HG03280 (cell line): ENCODE measurements around the gene STAT3.
"Not testable (repeated sequence)": the region's sequence is repeated elsewhere in the genome, so short reads cannot be mapped to it uniquely, and the experiment has no call there.

Source experiments
- ATAC-seq: cut with Tn5 transposase; IDR thresholded peaks from one replicate; pipeline ENCODE4 v1.9.1; 2021; ENCODE audit warnings: mild to moderate bottlenecking, moderate library complexity; ENCODE audit not compliant: unreplicated experiment

Gene STAT3

GRCh38 chr17:42303694-42304093 lies 84.5 kb downstream of the STAT3 start:
- ATAC-seq, result no peak

- no peak for ATAC-seq
These were observed 87.2 kb downstream of the STAT3 start for GRCh38 chr17:42301022-42301421.

GRCh38 chr17:42299913-42300312 lies 88.3 kb downstream of the STAT3 start:
- ATAC-seq, result not testable (repeated sequence)

GRCh38 chr17:42299361-42299760 lies 88.9 kb downstream of the STAT3 start:
- not testable (repeated sequence) for ATAC-seq

DNA sequence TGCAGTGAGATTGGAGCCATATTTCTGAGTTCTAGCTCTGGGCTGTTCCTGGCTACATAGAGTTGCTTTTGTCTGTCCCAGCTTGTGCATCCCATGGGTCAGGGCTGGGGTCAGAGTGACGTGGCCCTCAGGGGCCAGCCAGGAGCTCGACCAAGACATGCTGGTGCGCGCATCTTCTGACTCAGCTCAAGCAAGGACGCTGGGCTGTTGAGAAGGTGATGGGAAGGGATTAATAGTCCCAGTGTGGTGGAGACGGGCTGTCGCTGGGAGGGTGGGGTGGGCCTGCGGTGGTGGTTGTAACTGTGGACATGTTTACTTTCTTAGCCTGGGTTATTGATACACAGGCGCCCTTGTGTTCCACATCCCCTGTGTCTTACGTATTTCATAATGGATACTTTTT lies 90.5 kb downstream of the STAT3 start:
- not testable (repeated sequence) for ATAC-seq

DNA sequence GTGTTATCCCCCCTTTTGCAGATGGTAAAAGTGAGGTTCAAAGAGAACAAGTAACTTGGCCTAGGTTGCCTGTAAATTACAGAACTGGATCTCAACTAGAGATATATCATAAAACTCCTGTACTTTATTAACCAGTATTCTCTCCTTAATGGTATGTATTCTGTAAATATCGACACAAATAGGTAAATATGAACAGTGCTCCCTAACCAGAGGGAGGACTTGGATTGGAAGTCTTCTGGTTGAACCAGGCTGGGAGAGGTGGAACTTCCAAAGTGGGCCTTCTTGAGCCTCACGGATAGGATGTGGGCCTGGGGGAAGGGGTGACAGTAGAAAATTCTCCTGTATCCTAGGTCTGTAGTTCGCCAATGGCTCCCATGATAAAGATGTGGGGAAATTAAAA lies 92.2 kb downstream of the STAT3 start:
- ATAC-seq, result no peak

GRCh38 chr17:42294469-42295398 lies 93.5 kb downstream of the STAT3 start:
- ATAC-seq, result no peak

GRCh38 chr17:42291129-42291528 lies 97.1 kb downstream of the STAT3 start:
- ATAC-seq, result no peak

DNA sequence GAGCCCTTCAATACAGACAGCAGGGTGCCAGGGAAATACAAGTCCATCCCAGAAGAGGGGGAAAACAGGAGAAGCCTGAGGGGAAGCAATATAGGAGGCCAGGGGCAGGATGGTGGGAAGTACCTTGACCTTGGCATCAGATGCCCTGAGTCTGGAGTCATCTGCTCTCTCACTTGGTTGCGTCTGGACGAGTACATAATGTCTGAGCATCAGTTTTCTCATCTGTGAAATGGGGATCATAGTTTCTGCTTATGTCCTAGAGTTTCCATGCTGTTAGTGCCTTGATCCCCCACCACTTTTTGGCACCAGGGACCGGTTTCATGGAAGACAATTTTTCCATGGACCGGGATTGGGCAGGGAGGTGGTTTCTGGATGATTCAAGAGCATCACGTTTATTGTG lies 97.7 kb downstream of the STAT3 start:
- no peak for ATAC-seq

DNA sequence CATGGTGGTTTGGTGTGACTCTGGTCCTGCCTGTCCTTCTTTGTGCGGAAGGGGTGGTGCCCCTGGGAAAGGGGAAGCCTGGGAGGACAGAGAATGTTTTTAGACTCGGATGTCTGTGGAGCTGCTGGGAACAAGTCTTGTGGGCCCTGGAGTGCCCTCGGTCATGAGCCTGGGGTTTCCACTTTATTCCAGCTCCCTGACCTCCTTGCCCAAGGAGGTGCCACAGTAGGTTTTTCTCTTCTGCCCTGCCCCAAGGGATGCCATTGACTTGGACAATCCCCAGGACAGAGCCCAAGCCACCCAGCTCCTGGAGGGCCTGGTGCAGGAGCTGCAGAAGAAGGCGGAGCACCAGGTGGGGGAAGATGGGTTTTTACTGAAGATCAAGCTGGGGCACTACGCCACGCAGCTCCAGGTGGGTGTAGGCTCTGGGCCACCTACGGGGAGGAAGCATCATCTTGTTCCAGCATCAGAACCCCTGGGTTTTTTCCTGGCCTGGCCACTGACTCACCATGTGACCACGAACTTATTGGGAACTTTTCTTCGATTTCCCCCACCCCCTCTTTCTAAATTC lies 98.5 kb downstream of the STAT3 start:
- no peak for ATAC-seq

DNA sequence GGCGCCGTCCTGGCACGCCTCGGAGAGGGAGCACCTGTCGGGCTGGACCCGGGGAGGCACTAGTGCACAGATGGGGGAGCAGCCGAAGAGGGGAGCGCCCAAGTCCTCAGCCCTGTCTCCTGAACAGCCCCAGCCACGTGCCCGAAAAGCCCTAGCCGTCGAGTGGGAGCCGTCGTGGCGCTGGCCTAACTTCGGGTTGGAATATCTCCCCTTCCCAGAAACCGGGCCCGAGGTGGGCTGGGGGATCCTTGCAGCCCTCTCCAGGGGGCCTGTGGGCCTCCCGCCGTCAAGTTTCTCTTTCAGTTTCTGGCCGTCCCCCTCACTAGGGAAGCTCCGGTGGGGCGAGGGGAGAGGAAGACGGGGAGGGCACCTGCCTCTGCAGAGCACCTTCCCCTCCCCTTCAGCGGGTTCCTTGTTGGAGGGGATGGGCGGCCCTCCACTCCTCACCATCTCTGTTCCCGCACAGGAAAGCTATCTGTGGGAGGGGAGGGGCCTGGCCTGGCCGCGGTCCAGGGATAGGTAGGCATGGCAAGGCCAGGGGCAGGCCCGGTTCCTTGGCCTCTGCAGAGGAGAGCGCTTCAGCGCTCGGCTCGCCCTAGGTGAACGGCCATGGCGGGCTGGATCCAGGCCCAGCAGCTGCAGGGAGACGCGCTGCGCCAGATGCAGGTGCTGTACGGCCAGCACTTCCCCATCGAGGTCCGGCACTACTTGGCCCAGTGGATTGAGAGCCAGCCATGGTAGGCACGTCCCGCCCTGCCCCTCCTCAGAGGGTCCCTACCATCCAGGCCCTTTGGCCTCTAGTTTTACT lies 99.2 kb downstream of the STAT3 start:
- no peak for ATAC-seq

DNA sequence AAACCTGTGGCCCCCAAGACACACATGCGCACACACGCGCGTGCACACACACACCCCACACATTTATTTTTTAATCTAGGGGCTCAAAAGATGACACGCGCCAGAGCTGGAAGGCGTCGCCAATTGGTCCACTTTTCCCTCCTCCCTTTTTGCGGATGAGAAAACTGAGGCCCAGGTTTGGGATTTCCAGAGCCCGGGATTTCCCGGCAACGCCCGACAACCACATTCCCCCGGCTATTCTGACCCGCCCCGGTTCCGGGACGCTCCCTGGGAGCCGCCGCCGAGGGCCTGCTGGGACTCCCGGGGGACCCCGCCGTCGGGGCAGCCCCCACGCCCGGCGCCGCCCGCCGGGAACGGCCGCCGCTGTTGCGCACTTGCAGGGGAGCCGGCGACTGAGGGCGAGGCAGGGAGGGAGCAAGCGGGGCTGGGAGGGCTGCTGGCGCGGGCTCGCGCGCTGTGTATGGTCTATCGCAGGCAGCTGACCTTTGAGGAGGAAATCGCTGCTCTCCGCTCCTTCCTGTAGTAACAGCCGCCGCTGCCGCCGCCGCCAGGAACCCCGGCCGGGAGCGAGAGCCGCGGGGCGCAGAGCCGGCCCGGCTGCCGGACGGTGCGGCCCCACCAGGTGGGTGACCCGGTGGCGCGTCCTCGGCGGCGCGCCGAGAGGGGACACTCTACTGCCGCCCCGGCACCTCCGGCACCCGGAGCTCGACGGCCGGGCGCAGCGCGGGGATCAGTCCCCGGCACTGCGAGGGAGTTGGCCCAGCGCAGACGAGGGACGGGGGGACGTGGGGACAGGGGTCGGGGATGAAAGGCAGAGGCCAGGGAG lies 100.1 kb downstream of the STAT3 start, which contains the start of gene STAT5A:
STAT5A (plus strand) TSS at position 522 of the 826 bp plus-strand sequence. CDS start 914 bp downstream, outside the sequence.
- peak; percentile 53 for ATAC-seq

- no peak for ATAC-seq
These were observed 100.8 kb downstream of the STAT3 start for GRCh38 chr17:42287305-42287976.

DNA sequence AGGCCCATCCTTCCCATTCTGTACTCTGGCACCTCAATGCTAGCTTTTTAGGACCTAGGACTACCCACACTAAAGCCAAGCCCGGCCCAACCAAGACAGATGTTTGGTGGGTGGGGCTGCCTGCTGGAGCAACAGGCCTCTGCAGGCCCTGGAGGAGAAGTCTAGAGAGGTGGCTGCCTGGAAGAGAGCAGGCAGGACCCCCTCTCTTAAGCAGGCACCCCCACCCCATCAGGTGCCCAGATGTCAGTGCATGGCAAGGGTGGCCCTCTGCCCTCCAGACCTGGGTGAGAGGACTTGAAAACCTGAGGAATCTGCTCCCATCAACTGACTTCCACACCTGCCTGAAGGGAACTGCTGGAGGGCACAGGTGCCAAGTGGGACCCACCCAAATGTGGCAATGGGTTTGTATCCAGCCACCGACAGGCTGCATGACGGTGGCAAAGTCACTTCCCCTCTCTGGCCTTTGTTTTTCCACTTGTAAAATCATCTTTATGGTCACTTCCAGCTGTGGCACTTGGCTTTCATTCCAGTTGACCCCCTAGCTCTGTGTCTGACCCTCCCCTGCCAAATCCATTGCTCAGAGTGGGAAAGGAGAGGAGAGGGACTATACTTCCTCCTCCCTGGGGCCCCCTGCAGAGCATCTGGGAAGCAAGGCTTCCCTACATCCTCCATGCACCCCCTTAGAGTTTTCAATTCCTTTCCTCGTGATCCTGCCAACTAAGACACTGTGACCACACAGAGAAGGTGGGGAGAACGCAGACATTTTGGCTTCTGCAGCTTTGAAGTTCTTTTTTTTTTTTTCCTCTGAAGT lies 101.6 kb downstream of the STAT3 start:
- ATAC-seq, result no peak

DNA sequence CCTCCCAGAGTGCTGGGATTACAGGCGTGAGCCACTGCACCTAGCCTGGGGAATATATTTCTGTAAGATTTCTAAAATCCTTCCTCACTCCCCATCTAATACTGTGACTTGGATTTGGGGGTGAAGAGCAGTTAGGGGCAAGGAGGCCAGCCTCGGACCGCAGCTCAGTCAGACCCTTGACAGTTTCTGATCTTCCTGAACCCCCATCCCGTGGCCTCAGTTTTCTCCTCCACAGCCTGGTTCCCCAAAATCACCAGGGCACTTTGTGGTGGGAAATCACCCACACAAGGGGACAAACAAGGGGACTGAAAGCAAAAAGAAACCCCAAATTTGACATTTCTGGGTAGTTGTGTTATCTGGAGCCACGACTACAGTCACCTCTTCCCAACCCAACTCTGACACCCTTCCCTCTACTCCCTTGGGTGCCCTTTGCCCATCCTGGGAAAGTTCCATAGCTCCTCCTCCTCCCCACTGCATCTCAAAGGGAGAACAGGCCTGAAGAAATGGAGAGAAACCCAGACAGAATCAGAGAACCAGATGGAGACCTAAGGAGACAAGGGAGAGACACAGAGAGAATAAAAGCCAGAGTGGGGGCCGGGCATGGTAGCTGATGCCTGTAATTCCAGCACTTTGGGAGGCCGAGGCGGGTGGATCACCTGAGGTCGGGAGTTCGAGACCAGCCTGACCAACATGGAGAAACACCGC lies 102.7 kb downstream of the STAT3 start:
- no peak for ATAC-seq

- ATAC-seq, result no peak
These were observed 103.7 kb downstream of the STAT3 start for GRCh38 chr17:42284566-42284965.

- no peak for ATAC-seq
These were observed 104.2 kb downstream of the STAT3 start for GRCh38 chr17:42284024-42284369.

GRCh38 chr17:42283241-42284023 lies 104.8 kb downstream of the STAT3 start:
- ATAC-seq, result no peak
